Peyer's patch (tissue), 4 donors: ENCODE data around the gene ATP2A2. TPM values are rescaled to one million over a fixed set of nuclear protein-coding genes. Genes with fewer than 3 reads are reported as not detected.

Experiments
- DNase-seq, 3 donors: peaks; one replicate each; pipeline ENCODE4 v3.0.0-alpha.2; 2017 to 2019
- H3K27ac ChIP-seq, 4 donors: fragments of 200-600 bp; sonication (generic); one replicate each; pipeline ENCODE4 v1.5.1; 2016 to 2019
- H3K27me3 ChIP-seq, 2 donors: fragments of 200-600 bp; sonication (generic); one replicate each; pipeline ENCODE4 v1.5.1; 2019
- H3K36me3 ChIP-seq, 3 donors: fragments of 200-600 bp; sonication (generic); one replicate each; pipeline ENCODE4 v1.5.1; 2016 to 2019
- H3K4me1 ChIP-seq, 4 donors: fragments of 200-600 bp; sonication (generic); one replicate each; pipeline ENCODE4 v1.5.1; 2016 to 2019
- H3K4me3 ChIP-seq, 4 donors: fragments of 200-600 bp; sonication (generic); 1 replicate in 3 of 4; 2 replicates in 1 of 4; pipeline ENCODE4 v1.5.1; 2016 to 2019; ENCODE audit warnings: mild to moderate bottlenecking in 1 of 4
- H3K9me3 ChIP-seq, 4 donors: fragments of 200-600 bp; sonication (generic); one replicate each; pipeline ENCODE4 v1.5.1; 2016 to 2019; ENCODE audit warnings: mild to moderate bottlenecking in 1 of 4
- POLR2A ChIP-seq, 2 donors: fragments of 450-650 bp; IDR thresholded peaks; one replicate each; pipeline ENCODE4 v1.5.1; 2017; ENCODE audit warnings: antibody characterized with exemption in 2 of 2, mild to moderate bottlenecking in 2 of 2, moderate library complexity in 2 of 2
- total RNA-seq, 4 donors: library from RNA; depleted of rRNA; stranded (reverse); fragments of >200 nt; gene quantifications; one replicate each; pipeline ENCODE4 v1.1.0, GENCODE V29; 2016
- TF ChIP-seq, protein P1 (sequence below), 6 experiments: fragments of 450-650 bp in 4 of 6; fragments of 200-600 bp in 2 of 6; sonication (generic) in 1 of 6; IDR thresholded peaks; one replicate each; pipeline ENCODE4 v1.5.1; 2017 to 2019; ENCODE audit warnings: antibody characterized with exemption in 6 of 6, mild to moderate bottlenecking in 3 of 6, moderate library complexity in 1 of 6

Gene ATP2A2
- total RNA-seq, 4 donors from 2014 or later, result 102 to 239 (median 208) TPM

DNA sequence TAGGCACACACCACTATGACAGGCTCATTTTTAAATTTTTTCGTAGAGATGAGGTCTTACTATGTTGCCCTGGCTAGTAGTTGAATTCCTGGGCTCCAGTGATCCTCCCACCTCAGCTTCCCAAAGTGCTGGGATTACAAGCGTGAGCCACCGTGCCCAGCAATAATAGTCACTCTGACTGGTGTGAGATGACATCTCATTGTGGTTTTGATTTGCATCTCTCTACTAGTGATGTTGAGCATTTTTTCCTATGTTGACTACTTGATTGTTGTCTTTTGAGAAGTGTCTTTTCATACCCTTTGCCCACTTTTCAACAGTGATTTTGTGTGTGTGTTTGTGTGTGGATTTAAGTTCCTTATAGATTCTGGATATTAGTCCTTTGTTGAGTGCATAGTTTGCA, 26.3 kb downstream of the ATP2A2 start:
- Histone ChIP-seq H3K27ac (no peak overlapping the region), H3K27me3 (no peaks in the 10 kb centered on the region), H3K9me3 (no peaks in the 10 kb centered on the region), H3K36me3 (peaks cover 0 to 45% (median 0%) of the 10 kb centered on the region in 3 donors), H3K4me3 (no peak overlapping the region), H3K4me1 (peaks cover 0 to 21% (median 0%) of the 10 kb centered on the region in 4 donors)
- TF ChIP-seq, protein P1, sequence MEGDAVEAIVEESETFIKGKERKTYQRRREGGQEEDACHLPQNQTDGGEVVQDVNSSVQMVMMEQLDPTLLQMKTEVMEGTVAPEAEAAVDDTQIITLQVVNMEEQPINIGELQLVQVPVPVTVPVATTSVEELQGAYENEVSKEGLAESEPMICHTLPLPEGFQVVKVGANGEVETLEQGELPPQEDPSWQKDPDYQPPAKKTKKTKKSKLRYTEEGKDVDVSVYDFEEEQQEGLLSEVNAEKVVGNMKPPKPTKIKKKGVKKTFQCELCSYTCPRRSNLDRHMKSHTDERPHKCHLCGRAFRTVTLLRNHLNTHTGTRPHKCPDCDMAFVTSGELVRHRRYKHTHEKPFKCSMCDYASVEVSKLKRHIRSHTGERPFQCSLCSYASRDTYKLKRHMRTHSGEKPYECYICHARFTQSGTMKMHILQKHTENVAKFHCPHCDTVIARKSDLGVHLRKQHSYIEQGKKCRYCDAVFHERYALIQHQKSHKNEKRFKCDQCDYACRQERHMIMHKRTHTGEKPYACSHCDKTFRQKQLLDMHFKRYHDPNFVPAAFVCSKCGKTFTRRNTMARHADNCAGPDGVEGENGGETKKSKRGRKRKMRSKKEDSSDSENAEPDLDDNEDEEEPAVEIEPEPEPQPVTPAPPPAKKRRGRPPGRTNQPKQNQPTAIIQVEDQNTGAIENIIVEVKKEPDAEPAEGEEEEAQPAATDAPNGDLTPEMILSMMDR (IDR thresholded peaks at IDR 0.05), result no peak
- no peak for TF ChIP-seq POLR2A (IDR thresholded peaks at IDR 0.05)
- DNase-seq, result no peak

DNA sequence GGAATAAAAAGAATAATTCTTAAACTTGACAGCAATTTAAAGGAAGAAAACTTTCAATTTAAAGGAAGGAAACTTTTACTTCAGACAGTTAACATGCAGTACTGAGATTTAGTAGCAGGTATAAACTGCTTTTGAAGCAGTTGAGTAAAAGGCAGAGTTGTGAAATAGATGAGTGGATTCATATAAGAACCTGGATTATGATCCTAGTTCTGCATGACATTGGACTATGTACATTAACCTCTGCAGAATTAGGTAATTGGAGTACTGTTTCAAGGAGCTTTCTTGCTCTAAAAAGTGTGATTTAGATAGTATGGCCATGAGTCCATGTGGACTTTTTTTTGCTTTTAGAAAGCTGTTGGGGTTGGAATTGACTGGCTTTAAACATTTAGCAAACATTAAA, 29.7 kb downstream of the ATP2A2 start:
- Histone ChIP-seq H3K27ac (peak overlapping the region in 2 of 4 donors; percentile 45 to 53), H3K4me1 (peaks cover 0 to 43% (median 0%) of the 10 kb centered on the region in 4 donors), H3K27me3 (no peaks in the 10 kb centered on the region), H3K4me3 (no peak overlapping the region), H3K9me3 (no peaks in the 10 kb centered on the region), H3K36me3 (peaks cover 0 to 14% (median 0%) of the 10 kb centered on the region in 3 donors)
- DNase-seq, result no peak
- TF ChIP-seq, protein P1 (IDR thresholded peaks at IDR 0.05), result no peak
- no peak for TF ChIP-seq POLR2A (IDR thresholded peaks at IDR 0.05)

GRCh38 chr12:110311903-110312302, 30.9 kb downstream of the ATP2A2 start:
- no peak for DNase-seq
- Histone ChIP-seq H3K9me3 (no peaks in the 10 kb centered on the region), H3K4me1 (peaks cover 0 to 48% (median 0%) of the 10 kb centered on the region in 4 donors), H3K36me3 (peaks cover 0 to 4% (median 0%) of the 10 kb centered on the region in 3 donors), H3K4me3 (no peak overlapping the region), H3K27me3 (no peaks in the 10 kb centered on the region), H3K27ac (peak overlapping the region in 2 of 4 donors; percentile 15 to 60)
- no peak for TF ChIP-seq POLR2A (IDR thresholded peaks at IDR 0.05)
- TF ChIP-seq, protein P1 (IDR thresholded peaks at IDR 0.05), result no peak

- DNase-seq, result no peak
- Histone ChIP-seq H3K27ac (peak overlapping the region in 3 of 4 donors; percentile 15 to 63 (median 60)), H3K4me3 (no peak overlapping the region), H3K9me3 (no peaks in the 10 kb centered on the region), H3K36me3 (peaks cover 0 to 4% (median 0%) of the 10 kb centered on the region in 3 donors), H3K27me3 (no peaks in the 10 kb centered on the region), H3K4me1 (peaks cover 0 to 54% (median 0%) of the 10 kb centered on the region in 4 donors)
- TF ChIP-seq POLR2A (IDR thresholded peaks at IDR 0.05), result no peak
- TF ChIP-seq, protein P1 (IDR thresholded peaks at IDR 0.05), result no peak
Measured at GRCh38 chr12:110312581-110313360, 31.7 kb downstream of the ATP2A2 start.

GRCh38 chr12:110314308-110314707, 33.3 kb downstream of the ATP2A2 start:
- H3K4me3 ChIP-seq, result no peak overlapping the region
- peaks cover 0 to 5% (median 0%) of the 10 kb centered on the region in 3 donors for H3K36me3 ChIP-seq
- peaks cover 0 to 54% (median 0%) of the 10 kb centered on the region in 4 donors for H3K4me1 ChIP-seq
- H3K27me3 ChIP-seq, result no peaks in the 10 kb centered on the region
- peak overlapping the region in 3 of 4 donors; percentile 6 to 67 (median 60) for H3K27ac ChIP-seq
- no peak for TF ChIP-seq POLR2A (IDR thresholded peaks at IDR 0.05)
- TF ChIP-seq, protein P1 (IDR thresholded peaks at IDR 0.05), result no peak
- no peak for DNase-seq
- no peaks in the 10 kb centered on the region for H3K9me3 ChIP-seq
